Measurements from ENCODE around the gene LRRC56. TPM values are rescaled to one million over a fixed set of nuclear protein-coding genes. Genes with fewer than 3 reads are reported as not detected.
A peak's percentile ranks its signal among the peaks of the same experiment; 100 is the strongest.

LRRC56 gene
- total and polyA plus RNA-seq, 9 of the 15 experiments (the other 6 are each of a cell fraction or from before 2014, with no cell fraction given), result 0.03 to 4.5 (median 1.0) TPM; not detected in 1

DNA sequence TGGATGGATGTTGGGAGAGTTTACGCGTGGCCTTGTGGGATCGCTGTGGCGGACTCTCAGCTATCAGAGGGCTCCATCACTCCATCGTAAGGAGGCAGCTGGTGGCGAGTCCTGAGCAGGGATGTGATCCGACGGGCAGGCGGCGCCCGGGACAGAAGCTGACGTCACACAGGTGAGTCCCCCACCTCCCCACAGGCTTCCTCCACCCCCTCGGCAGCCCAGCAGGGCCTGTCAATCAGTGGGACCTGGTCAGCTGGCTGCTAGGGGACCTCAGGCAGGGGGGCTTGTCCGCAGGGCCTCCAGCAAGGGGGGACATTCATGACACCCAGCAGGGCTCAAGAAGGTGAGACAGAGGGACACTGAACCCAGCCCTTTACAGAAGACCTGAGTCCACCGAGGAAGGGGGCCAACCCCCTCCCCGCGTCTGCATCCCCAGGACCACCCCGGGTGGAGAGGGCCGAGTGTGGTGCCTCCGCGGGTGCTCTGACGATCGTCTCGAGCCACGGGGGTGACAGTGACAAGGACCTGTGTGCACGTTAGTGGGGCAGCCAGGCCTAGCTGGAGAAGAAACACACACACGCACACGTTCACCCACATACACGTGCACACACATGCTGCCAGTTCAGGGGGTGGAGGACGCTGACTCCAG, 9.0 kb upstream of the LRRC56 start:
- Histone ChIP-seq H3K27ac (ENCODE audit: extremely low read depth, low read depth, low read length) (no peak overlapping the region), H3K36me3 (ENCODE audit: control insufficient read depth, insufficient read depth, low read length) (peaks cover 23% of the 10 kb centered on the region; the same call in 1 of the 3 replicates), H2AFZ (ENCODE audit: low read depth, low read length) (no peak overlapping the region), H3K4me1 (replicated peaks in 1 of 2; ENCODE audit: control insufficient read depth in 2 of 2, insufficient read depth in 2 of 2, low read length in 2 of 2) (peaks cover 0 to 52% of the 10 kb centered on the region in 2 experiments; a peak in 3 of 5 replicates), H3K9ac (ENCODE audit: insufficient read depth in 1 of 2, low read depth in 2 of 2, low read length in 2 of 2) (peak overlapping the region in 1 of 2 experiments; percentile 48; a peak in 1 of 4 replicates), H3K9me3 (replicated peaks; ENCODE audit: control insufficient read depth, insufficient read depth, low read depth, low read length) (0 out of 2 replicates have a peak, but pooled peaks cover 1% of the 10 kb centered on the region), H4K20me1 (replicated peaks; ENCODE audit: control insufficient read depth, insufficient read depth, low read length) (no peaks in the 10 kb centered on the region), H3K4me3 (no peak overlapping the region), H3K4me2 (ENCODE audit: insufficient read depth, low read length) (no peak overlapping the region), H3K9me1 (ENCODE audit: control insufficient read depth, insufficient read depth, low read length) (no peaks in the 10 kb centered on the region), H3K27me3 (ENCODE audit: control insufficient read depth in 2 of 2, insufficient read depth in 2 of 2, low read length in 2 of 2) (no peaks in the 10 kb centered on the region), H3K79me2 (ENCODE audit: control insufficient read depth, insufficient read depth, low read length) (0 out of 3 replicates have a peak, but pooled peaks cover under 1% of the 10 kb centered on the region)
- 91% methylated on average over 27 of the region's 30 CpGs for whole genome bisulfite sequencing (ENCODE audit: insufficient coverage, low coverage, missing lambda C conversion rate)
- in situ Hi-C loops (cut with MboI) (no loop called here), intact Hi-C loops (cut with micrococcal nuclease) (no loop called here)
- ChIA-PET POLR2A (no interaction called here), CTCF (ENCODE audit: low intra/inter-chr PET ratio) (no interaction called here)
- no peak for DNase-seq (ENCODE audit: extremely low read depth in 1 of 4, low spot score in 3 of 4)
- peak; percentile 43; the same call in 1 of the 2 replicates for TF ChIP-seq POLR2G (IDR thresholded peaks at IDR 0.05; ENCODE audit: low read depth, low read length)
- no peak for TF ChIP-seq HDAC1 (IDR thresholded peaks at IDR 0.05)
- 0 out of 2 replicates have a peak, but pooled peaks have one; percentile 44 for TF ChIP-seq PKNOX1 (IDR thresholded peaks at IDR 0.05)
- BruUV-seq (replicated peaks), result no TSS peak
- FAIRE-seq, result no peak
- no peak for ATAC-seq
